Mucosa of stomach (tissue), 1 donor: ENCODE measurements around the gene GPHN.
"Not testable (repeated sequence)": the region's sequence is repeated elsewhere in the genome, so short reads cannot be mapped to it uniquely, and the experiment has no call there.

Source experiments
- H3K27me3 ChIP-seq: one replicate; pipeline ENCODE4 v1.7.0; 2013; ENCODE audit warnings: mild to moderate bottlenecking, low read length; ENCODE audit not compliant: control insufficient read depth, insufficient read depth
- H3K36me3 ChIP-seq: one replicate; pipeline ENCODE4 v1.7.0; 2013; ENCODE audit warnings: low read length; ENCODE audit not compliant: control insufficient read depth, insufficient read depth
- H3K4me1 ChIP-seq: one replicate; pipeline ENCODE4 v1.7.0; 2013; ENCODE audit warnings: mild to moderate bottlenecking, low read length; ENCODE audit not compliant: control insufficient read depth, insufficient read depth
- H3K4me3 ChIP-seq: one replicate; pipeline ENCODE4 v1.7.0; 2013; ENCODE audit warnings: low read length
- H3K9ac ChIP-seq: one replicate; pipeline ENCODE4 v1.7.0; 2013; ENCODE audit warnings: mild to moderate bottlenecking, low read length, moderate library complexity
- H3K9me3 ChIP-seq: one replicate; pipeline ENCODE4 v1.7.0; 2013; ENCODE audit warnings: mild to moderate bottlenecking, low read length, moderate library complexity; ENCODE audit not compliant: control insufficient read depth
- donor health status: Pancreatic carcinoma.

The GPHN gene

GRCh38 chr14:66708267-66708666 is 200.3 kb downstream of the GPHN start:
- Histone ChIP-seq H3K9me3 (no peaks in the 10 kb centered on the region), H3K4me1 (no peaks in the 10 kb centered on the region), H3K4me3 (no peak overlapping the region), H3K36me3 (no peaks in the 10 kb centered on the region), H3K27me3 (no peaks in the 10 kb centered on the region), H3K9ac (no peak overlapping the region)

- no peak overlapping the region for H3K4me3 ChIP-seq
- no peaks in the 10 kb centered on the region for H3K4me1 ChIP-seq
- H3K27me3 ChIP-seq: no peaks in the 10 kb centered on the region
- no peaks in the 10 kb centered on the region for H3K9me3 ChIP-seq
- no peaks in the 10 kb centered on the region for H3K36me3 ChIP-seq
- no peak overlapping the region for H3K9ac ChIP-seq
Measured at GRCh38 chr14:66709291-66709690, 201.3 kb downstream of the GPHN start.

- not testable (repeated sequence) for H3K4me3 ChIP-seq, H3K27me3 ChIP-seq, H3K9ac ChIP-seq
Measured at GRCh38 chr14:66714291-66714690, 206.3 kb downstream of the GPHN start.

GRCh38 chr14:66715313-66715712 is 207.4 kb downstream of the GPHN start:
- H3K27me3 ChIP-seq, H3K9ac ChIP-seq, H3K9me3 ChIP-seq, H3K4me3 ChIP-seq, H3K36me3 ChIP-seq, H3K4me1 ChIP-seq: not testable (repeated sequence)

More at GRCh38 chr14:66714291-66714690, 206.3 kb downstream of the GPHN start:
- H3K9me3 ChIP-seq, H3K36me3 ChIP-seq, H3K4me1 ChIP-seq: not testable (repeated sequence)

- no peak overlapping the region for H3K4me3 ChIP-seq
- H3K9me3 ChIP-seq: no peaks in the 10 kb centered on the region
- H3K9ac ChIP-seq: no peak overlapping the region
- H3K4me1 ChIP-seq: no peaks in the 10 kb centered on the region
- no peaks in the 10 kb centered on the region for H3K36me3 ChIP-seq
- H3K27me3 ChIP-seq: no peaks in the 10 kb centered on the region
Measured at GRCh38 chr14:66716227-66716626, 208.3 kb downstream of the GPHN start.

GRCh38 chr14:66717561-66718140 is 209.7 kb downstream of the GPHN start:
- Histone ChIP-seq H3K36me3 (no peaks in the 10 kb centered on the region), H3K4me3 (no peak overlapping the region), H3K9ac (no peak overlapping the region), H3K4me1 (no peaks in the 10 kb centered on the region), H3K9me3 (no peaks in the 10 kb centered on the region), H3K27me3 (no peaks in the 10 kb centered on the region)

GRCh38 chr14:66724996-66725395 is 217.0 kb downstream of the GPHN start:
- Histone ChIP-seq H3K4me3 (no peak overlapping the region), H3K9me3 (no peaks in the 10 kb centered on the region), H3K27me3 (no peaks in the 10 kb centered on the region), H3K36me3 (no peaks in the 10 kb centered on the region), H3K9ac (no peak overlapping the region), H3K4me1 (no peaks in the 10 kb centered on the region)

- H3K4me1 ChIP-seq, H3K9me3 ChIP-seq, H3K36me3 ChIP-seq, H3K4me3 ChIP-seq, H3K9ac ChIP-seq, H3K27me3 ChIP-seq: not testable (repeated sequence)
Measured at GRCh38 chr14:66731298-66731697, 223.4 kb downstream of the GPHN start.

GRCh38 chr14:66735853-66736252 is 227.9 kb downstream of the GPHN start:
- Histone ChIP-seq H3K4me1 (no peaks in the 10 kb centered on the region), H3K4me3 (no peak overlapping the region), H3K36me3 (no peaks in the 10 kb centered on the region), H3K9ac (no peak overlapping the region), H3K27me3 (no peaks in the 10 kb centered on the region), H3K9me3 (no peaks in the 10 kb centered on the region)

GRCh38 chr14:66739826-66740225 is 231.9 kb downstream of the GPHN start:
- H3K9ac ChIP-seq: no peak overlapping the region
- no peaks in the 10 kb centered on the region for H3K9me3 ChIP-seq
- H3K36me3 ChIP-seq: no peaks in the 10 kb centered on the region
- no peaks in the 10 kb centered on the region for H3K4me1 ChIP-seq
- no peak overlapping the region for H3K4me3 ChIP-seq
- H3K27me3 ChIP-seq: no peaks in the 10 kb centered on the region

- Histone ChIP-seq H3K9me3 (no peaks in the 10 kb centered on the region), H3K27me3 (no peaks in the 10 kb centered on the region), H3K4me3 (no peak overlapping the region), H3K36me3 (no peaks in the 10 kb centered on the region), H3K9ac (no peak overlapping the region), H3K4me1 (peaks cover 5% of the 10 kb centered on the region)
Measured at GRCh38 chr14:66745078-66745477, 237.1 kb downstream of the GPHN start.

- H3K9me3 ChIP-seq: no peaks in the 10 kb centered on the region
- peaks cover 5% of the 10 kb centered on the region for H3K4me1 ChIP-seq
- no peaks in the 10 kb centered on the region for H3K27me3 ChIP-seq
- H3K36me3 ChIP-seq: no peaks in the 10 kb centered on the region
- no peak overlapping the region for H3K4me3 ChIP-seq
- H3K9ac ChIP-seq: no peak overlapping the region
Measured at GRCh38 chr14:66746316-66747006, 238.5 kb downstream of the GPHN start.

- H3K4me3 ChIP-seq: no peak overlapping the region
- no peaks in the 10 kb centered on the region for H3K36me3 ChIP-seq
- no peak overlapping the region for H3K9ac ChIP-seq
- no peaks in the 10 kb centered on the region for H3K27me3 ChIP-seq
- no peaks in the 10 kb centered on the region for H3K4me1 ChIP-seq
- no peaks in the 10 kb centered on the region for H3K9me3 ChIP-seq
Measured at GRCh38 chr14:66752109-66752508, 244.2 kb downstream of the GPHN start.
